Caco-2 (cell line): ENCODE data around the gene UGT1A8. TPM values are rescaled to one million over a fixed set of nuclear protein-coding genes. Genes with fewer than 3 reads are reported as not detected.

ENCODE experiments used
- BruUV-seq: library from RNA; stranded (reverse); fragments of 400-500 nt; replicated peaks from 2 replicates; lab custom pipeline; 2021; lab: Mats Ljungman, UMichigan
- CTCF ChIA-PET: fragments of 300-600 bp; sonication (Branson Sonifier 250); formaldehyde crosslinking; loops from one replicate; lab custom pipeline; 2022; ENCODE audit warnings: antibody characterized with exemption; lab: Charles Lee
- POLR2A ChIA-PET: fragments of 300-600 bp; sonication (Branson Sonifier 250); formaldehyde crosslinking; loops from one replicate; lab custom pipeline; 2022; ENCODE audit warnings: antibody characterized with exemption; lab: Charles Lee
- DNase-seq, 2 experiments: peaks; one replicate each; pipeline versions ENCODE4 v3.0.0 to v3.0.0-alpha.2; 2020 to 2022
- H3K27me3 ChIP-seq: replicated peaks from 2 replicates; pipeline ENCODE4 v1.6.0; 2011; ENCODE audit warnings: low read length; ENCODE audit not compliant: control insufficient read depth, insufficient read depth
- H3K36me3 ChIP-seq: 2 replicates; pipeline ENCODE4 v1.5.1; 2011; ENCODE audit warnings: low read length; ENCODE audit not compliant: control insufficient read depth, insufficient read depth
- H3K4me1 ChIP-seq: fragments of 250-450 bp; sonication (Bioruptor Pico); 2 replicates; pipeline ENCODE4 v1.5.1; 2020; ENCODE audit warnings: mild to moderate bottlenecking
- H3K4me3 ChIP-seq: 2 replicates; pipeline ENCODE4 v1.5.1; 2011; ENCODE audit warnings: low read depth, mild to moderate bottlenecking, control low read depth, low read length
- H3K9me3 ChIP-seq: fragments of 250-450 bp; sonication (Bioruptor Pico); 2 replicates; pipeline ENCODE4 v1.5.1; 2020; ENCODE audit warnings: mild to moderate bottlenecking, moderate library complexity
- H3K27ac Mint-ChIP-seq: one replicate; pipeline ENCODE4 v1.8.0; 2022; ENCODE audit warnings: mixed read lengths; ENCODE audit not compliant: unreplicated experiment
- H3K27me3 Mint-ChIP-seq: one replicate; pipeline ENCODE4 v1.8.0; 2022; ENCODE audit warnings: mixed read lengths; ENCODE audit not compliant: insufficient read depth, unreplicated experiment
- H3K36me3 Mint-ChIP-seq: one replicate; pipeline ENCODE4 v1.8.0; 2022; ENCODE audit warnings: mild to moderate bottlenecking, mixed read lengths; ENCODE audit not compliant: insufficient read depth, unreplicated experiment
- H3K4me1 Mint-ChIP-seq: one replicate; pipeline ENCODE4 v1.8.0; 2022; ENCODE audit warnings: low read depth, mixed read lengths; ENCODE audit not compliant: unreplicated experiment
- H3K4me3 Mint-ChIP-seq: one replicate; pipeline ENCODE4 v1.8.0; 2022; ENCODE audit warnings: mild to moderate bottlenecking, moderate library complexity, mixed read lengths; ENCODE audit not compliant: unreplicated experiment
- H3K9me3 Mint-ChIP-seq: one replicate; pipeline ENCODE4 v1.8.0; 2022; ENCODE audit warnings: mixed read lengths; ENCODE audit not compliant: unreplicated experiment
- intact Hi-C: fragments of 100-400 bp; cut with micrococcal nuclease; formaldehyde crosslinking; loops from one replicate; pipeline ENCODE4 v1.10.0; 2022; ENCODE audit not compliant: unreplicated experiment
- total RNA-seq: library from RNA; stranded (reverse); gene quantifications from 2 replicates; pipeline ENCODE4 v1.2.3, GENCODE V29; 2022
- TF ChIP-seq, protein P1 (sequence below), 2 experiments: fragments of 200-600 bp in 1 of 2; IDR thresholded peaks; 1 replicate in 1 of 2; 2 replicates in 1 of 2; pipeline versions ENCODE4 v1.5.1 to v1.8.0; 2011 to 2022; ENCODE audit warnings: antibody characterized with exemption in 1 of 2, control low read depth in 1 of 2, inconsistent platforms in 1 of 2, low read depth in 1 of 2, low read length in 1 of 2, mild to moderate bottlenecking in 1 of 2, moderate library complexity in 1 of 2; ENCODE audit not compliant: insufficient read depth in 1 of 2, severe bottlenecking in 1 of 2, unreplicated experiment in 1 of 2

Gene UGT1A8
- total RNA-seq, 1 experiment from 2014 or later: 0.50 TPM

DNA sequence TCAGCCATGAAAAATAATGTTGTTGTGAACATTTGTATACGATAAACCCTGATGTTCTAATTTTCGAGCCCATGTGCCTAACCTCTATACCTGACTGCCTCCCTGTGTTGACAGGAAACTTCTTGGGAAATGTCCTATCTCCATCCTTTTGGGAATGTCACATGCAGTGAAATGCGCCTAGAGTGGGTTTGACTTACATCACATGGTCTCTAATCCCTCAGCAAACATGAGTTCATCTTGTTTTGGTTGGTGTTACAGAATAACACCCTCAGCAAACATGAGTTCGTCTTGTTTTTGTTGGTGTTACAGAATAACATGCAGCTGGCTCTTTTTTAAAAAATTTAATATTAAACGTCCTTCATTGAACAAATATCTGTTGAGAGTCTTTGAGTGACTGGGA, 70.9 kb downstream of the UGT1A8 start:
- CTCF ChIA-PET: no interaction called here

GRCh38 chr2:233689031-233689430, 71.6 kb downstream of the UGT1A8 start:
- no peaks in the 10 kb centered on the region for H3K9me3 ChIP-seq
- BruUV-seq: no TSS peak
- no peaks in the 10 kb centered on the region for H3K9me3 Mint-ChIP-seq
- H3K4me1 ChIP-seq: peaks cover 12% of the 10 kb centered on the region; the same call in 1 of the 2 replicates
- no peak overlapping the region for H3K4me3 ChIP-seq
- H3K36me3 ChIP-seq: no peaks in the 10 kb centered on the region
- no peak overlapping the region for H3K27ac Mint-ChIP-seq
- POLR2A ChIA-PET: no interaction called here
- no peak overlapping the region for H3K4me3 Mint-ChIP-seq
- no peaks in the 10 kb centered on the region for H3K27me3 Mint-ChIP-seq
- no peak for DNase-seq
- CTCF ChIA-PET: no interaction called here
- H3K36me3 Mint-ChIP-seq: peaks cover 17% of the 10 kb centered on the region
- TF ChIP-seq, protein P1, sequence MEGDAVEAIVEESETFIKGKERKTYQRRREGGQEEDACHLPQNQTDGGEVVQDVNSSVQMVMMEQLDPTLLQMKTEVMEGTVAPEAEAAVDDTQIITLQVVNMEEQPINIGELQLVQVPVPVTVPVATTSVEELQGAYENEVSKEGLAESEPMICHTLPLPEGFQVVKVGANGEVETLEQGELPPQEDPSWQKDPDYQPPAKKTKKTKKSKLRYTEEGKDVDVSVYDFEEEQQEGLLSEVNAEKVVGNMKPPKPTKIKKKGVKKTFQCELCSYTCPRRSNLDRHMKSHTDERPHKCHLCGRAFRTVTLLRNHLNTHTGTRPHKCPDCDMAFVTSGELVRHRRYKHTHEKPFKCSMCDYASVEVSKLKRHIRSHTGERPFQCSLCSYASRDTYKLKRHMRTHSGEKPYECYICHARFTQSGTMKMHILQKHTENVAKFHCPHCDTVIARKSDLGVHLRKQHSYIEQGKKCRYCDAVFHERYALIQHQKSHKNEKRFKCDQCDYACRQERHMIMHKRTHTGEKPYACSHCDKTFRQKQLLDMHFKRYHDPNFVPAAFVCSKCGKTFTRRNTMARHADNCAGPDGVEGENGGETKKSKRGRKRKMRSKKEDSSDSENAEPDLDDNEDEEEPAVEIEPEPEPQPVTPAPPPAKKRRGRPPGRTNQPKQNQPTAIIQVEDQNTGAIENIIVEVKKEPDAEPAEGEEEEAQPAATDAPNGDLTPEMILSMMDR (IDR thresholded peaks at IDR 0.05; ENCODE audit: insufficient read depth in 1 of 2, low read depth in 1 of 2, low read length in 1 of 2, severe bottlenecking in 1 of 2, unreplicated experiment in 1 of 2): no peak
- H3K4me1 Mint-ChIP-seq: no peaks in the 10 kb centered on the region
- no peaks in the 10 kb centered on the region for H3K27me3 ChIP-seq
- intact Hi-C loops: no loop called here

More for the DNA sequence above, 70.9 kb downstream of the UGT1A8 start:
- H3K36me3 ChIP-seq: no peaks in the 10 kb centered on the region
- no TSS peak for BruUV-seq
- POLR2A ChIA-PET: no interaction called here
- no peak for DNase-seq
- no peaks in the 10 kb centered on the region for H3K9me3 ChIP-seq
- Mint-ChIP-seq H3K9me3 (no peaks in the 10 kb centered on the region), H3K36me3 (peaks cover 10% of the 10 kb centered on the region), H3K4me1 (no peaks in the 10 kb centered on the region), H3K27ac (no peak overlapping the region), H3K27me3 (no peaks in the 10 kb centered on the region), H3K4me3 (no peak overlapping the region)
- H3K27me3 ChIP-seq: no peaks in the 10 kb centered on the region
- intact Hi-C loops: no loop called here
- H3K4me1 ChIP-seq: peaks cover 12% of the 10 kb centered on the region; the same call in 1 of the 2 replicates
- TF ChIP-seq, protein P1 (IDR thresholded peaks at IDR 0.05; ENCODE audit: insufficient read depth in 1 of 2, low read depth in 1 of 2, low read length in 1 of 2, severe bottlenecking in 1 of 2, unreplicated experiment in 1 of 2): no peak
- H3K4me3 ChIP-seq: no peak overlapping the region

DNA sequence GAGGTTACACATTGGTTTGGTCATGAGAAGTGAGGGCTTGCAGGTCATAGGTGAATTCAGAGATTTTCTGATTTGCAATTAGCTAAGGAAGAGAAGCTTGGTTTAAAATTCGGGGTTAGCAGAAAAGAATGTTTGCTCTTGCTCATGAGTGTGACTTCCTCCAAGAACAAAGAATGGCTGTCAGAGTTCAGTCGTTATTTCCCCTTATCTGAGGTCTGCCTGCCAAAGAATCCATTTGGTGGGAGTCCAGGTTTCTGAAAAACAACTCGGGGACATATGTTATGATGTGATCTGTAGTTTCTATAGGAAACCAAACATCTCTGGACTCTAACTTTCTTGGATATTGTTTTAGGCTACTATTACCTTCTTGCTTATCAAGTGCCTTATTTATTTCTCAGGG, 72.1 kb downstream of the UGT1A8 start:
- H3K9me3 Mint-ChIP-seq: no peaks in the 10 kb centered on the region
- CTCF ChIA-PET: no interaction called here
- H3K4me1 Mint-ChIP-seq: no peaks in the 10 kb centered on the region

More for the DNA sequence above, 72.1 kb downstream of the UGT1A8 start:
- no peak for DNase-seq
- Mint-ChIP-seq H3K27ac (no peak overlapping the region), H3K36me3 (peaks cover 17% of the 10 kb centered on the region), H3K27me3 (no peaks in the 10 kb centered on the region), H3K4me3 (no peak overlapping the region)
- H3K4me3 ChIP-seq: no peak overlapping the region
- intact Hi-C loops: no loop called here
- H3K27me3 ChIP-seq: no peaks in the 10 kb centered on the region
- TF ChIP-seq, protein P1 (IDR thresholded peaks at IDR 0.05; ENCODE audit: insufficient read depth in 1 of 2, low read depth in 1 of 2, low read length in 1 of 2, severe bottlenecking in 1 of 2, unreplicated experiment in 1 of 2): no peak
- POLR2A ChIA-PET: no interaction called here
- no peaks in the 10 kb centered on the region for H3K36me3 ChIP-seq
- peaks cover 12% of the 10 kb centered on the region; the same call in 1 of the 2 replicates for H3K4me1 ChIP-seq
- no TSS peak for BruUV-seq
- H3K9me3 ChIP-seq: no peaks in the 10 kb centered on the region
